ENCODE data around the gene ISX.

GRCh38 chr22:35021161-35021560, 44.8 kb upstream of the ISX start:
- TF ChIP-seq CTCF (IDR thresholded peaks at IDR 0.05) (no peak), EP300 (IDR thresholded peaks at IDR 0.05) (no peak), POLR2AphosphoS5 (IDR thresholded peaks at IDR 0.05) (no peak)
